Effector memory CD8-positive, alpha-beta T cell (primary cell): Measurements from ENCODE around the gene CLIC3.

Experiments used
- ATAC-seq: fragments of 150-1000 bp; cut with Tn5 transposase; replicated peaks from 2 replicates; pipeline ENCODE4 v1.10.0; 2021; ENCODE audit warnings: mild to moderate bottlenecking, moderate library complexity
- DNase-seq, 3 experiments: peaks; one replicate each; pipeline ENCODE4 v3.0.0; 2021
- H3K27ac Mint-ChIP-seq, 2 donors: one replicate each; pipeline ENCODE4 v1.8.0; 2022; ENCODE audit warnings: mild to moderate bottlenecking in 2 of 2, mixed read lengths in 2 of 2, moderate library complexity in 2 of 2
- H3K27me3 Mint-ChIP-seq, 2 donors: one replicate each; pipeline ENCODE4 v1.8.0; 2022; ENCODE audit warnings: mixed read lengths in 2 of 2
- H3K36me3 Mint-ChIP-seq: one replicate; pipeline ENCODE4 v1.8.0; 2022; ENCODE audit warnings: mild to moderate bottlenecking, moderate library complexity, mixed read lengths; ENCODE audit not compliant: insufficient read depth
- H3K4me1 Mint-ChIP-seq, 2 donors: one replicate each; pipeline ENCODE4 v1.8.0; 2022; ENCODE audit warnings: low read depth in 2 of 2, mixed read lengths in 2 of 2
- H3K4me3 Mint-ChIP-seq, 2 donors: one replicate each; pipeline ENCODE4 v1.8.0; 2022; ENCODE audit warnings: mild to moderate bottlenecking in 2 of 2, mixed read lengths in 2 of 2, moderate library complexity in 2 of 2
- H3K9me3 Mint-ChIP-seq, 2 donors: one replicate each; pipeline ENCODE4 v1.8.0; 2022; ENCODE audit warnings: mixed read lengths in 2 of 2

Gene CLIC3

DNA sequence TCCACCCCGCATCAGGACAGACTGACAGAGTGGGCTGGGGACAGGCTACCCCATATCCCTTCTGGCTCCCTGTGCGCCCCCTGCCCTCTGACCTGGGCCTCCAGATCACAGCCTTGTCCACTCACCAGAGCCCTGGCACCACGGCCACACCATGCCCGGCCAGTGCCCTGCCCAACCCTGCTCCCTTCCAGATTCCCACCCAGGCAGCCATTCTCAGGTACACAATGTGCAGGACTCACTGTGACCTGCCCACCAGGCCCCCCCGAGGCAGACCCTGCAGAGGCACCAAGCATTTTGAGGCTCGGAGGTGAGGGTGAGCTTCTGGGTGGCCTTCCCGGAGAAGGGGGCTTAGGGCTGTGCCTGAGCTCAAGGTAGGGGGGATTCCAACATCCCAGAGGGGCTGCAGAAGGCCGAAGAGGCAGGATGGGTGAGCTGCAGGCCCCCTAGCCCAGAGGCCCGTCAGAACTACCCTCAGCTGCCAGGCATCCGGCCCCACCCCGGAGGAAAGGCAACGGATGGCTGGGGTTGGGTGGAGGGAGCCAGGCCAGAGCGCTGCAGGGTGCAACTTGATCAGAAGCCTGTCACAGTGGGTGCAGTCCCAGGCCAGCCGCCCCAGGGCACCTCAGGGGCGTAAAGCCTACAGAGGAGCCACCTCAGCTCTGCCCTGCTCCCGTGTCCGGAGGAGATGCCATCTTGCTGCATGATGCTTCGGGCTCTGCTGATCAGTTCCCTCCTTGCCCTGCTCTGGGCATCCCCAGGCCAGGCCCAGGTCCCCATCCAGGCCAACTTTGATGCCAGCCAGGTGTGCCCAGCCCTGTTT is 13.9 kb downstream of the CLIC3 start, which contains the start of gene LCNL1:
LCNL1 (plus strand) TSS at position 762 of the 820 bp plus-strand sequence. CDS start 594 bp downstream, outside the sequence.
- no peak within 1 kb of the TSS for H3K4me3 Mint-ChIP-seq
- H3K27ac Mint-ChIP-seq = no peak within 1 kb of the TSS
- no peaks in the 10 kb centered on the region for H3K36me3 Mint-ChIP-seq
- peaks cover 6 to 9% of the 10 kb centered on the region in 2 donors for H3K4me1 Mint-ChIP-seq
- ATAC-seq (no peak), DNase-seq (no peak)
- H3K9me3 Mint-ChIP-seq = no peaks in the 10 kb centered on the region
- peaks cover 7 to 18% of the 10 kb centered on the region in 2 donors for H3K27me3 Mint-ChIP-seq

DNA sequence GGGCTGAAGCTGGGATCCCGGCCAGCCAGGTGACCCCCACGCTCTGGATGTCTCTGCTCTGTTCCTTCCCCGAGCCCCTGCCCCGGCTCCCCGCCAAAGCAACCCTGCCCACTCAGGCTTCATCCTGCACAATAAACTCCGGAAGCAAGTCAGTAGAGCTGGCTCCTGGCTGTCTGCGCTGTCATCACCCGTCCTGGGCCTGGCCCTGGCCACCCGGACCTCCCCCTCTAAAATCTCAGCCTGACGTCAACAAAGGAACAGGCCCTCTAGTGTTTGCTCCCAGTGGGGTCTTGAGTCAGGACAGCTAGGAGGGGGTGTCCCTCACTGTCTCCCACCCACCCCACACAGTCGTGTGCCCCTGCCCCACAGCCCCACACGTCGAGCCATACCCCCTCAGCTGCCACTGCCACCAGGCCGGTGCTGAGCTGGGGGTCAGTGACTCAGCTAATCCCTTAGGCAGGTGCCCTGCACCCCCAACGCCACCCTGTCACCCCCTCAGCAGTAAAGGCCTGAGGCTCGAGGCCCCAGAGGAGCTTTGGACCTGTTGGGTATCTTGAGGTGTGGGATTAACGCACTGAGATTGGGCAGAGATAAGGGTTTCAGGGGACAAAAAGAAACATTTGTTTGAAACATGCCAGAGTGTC is 14.7 kb downstream of the CLIC3 start:
- H3K9me3 Mint-ChIP-seq = no peaks in the 10 kb centered on the region
- peaks cover 7 to 15% of the 10 kb centered on the region in 2 donors for H3K27me3 Mint-ChIP-seq
- H3K4me1 Mint-ChIP-seq = peaks cover 6 to 10% of the 10 kb centered on the region in 2 donors
- ATAC-seq (no peak), DNase-seq (no peak)
- H3K27ac Mint-ChIP-seq = no peak overlapping the region
- H3K4me3 Mint-ChIP-seq = no peak overlapping the region
- H3K36me3 Mint-ChIP-seq = no peaks in the 10 kb centered on the region

DNA sequence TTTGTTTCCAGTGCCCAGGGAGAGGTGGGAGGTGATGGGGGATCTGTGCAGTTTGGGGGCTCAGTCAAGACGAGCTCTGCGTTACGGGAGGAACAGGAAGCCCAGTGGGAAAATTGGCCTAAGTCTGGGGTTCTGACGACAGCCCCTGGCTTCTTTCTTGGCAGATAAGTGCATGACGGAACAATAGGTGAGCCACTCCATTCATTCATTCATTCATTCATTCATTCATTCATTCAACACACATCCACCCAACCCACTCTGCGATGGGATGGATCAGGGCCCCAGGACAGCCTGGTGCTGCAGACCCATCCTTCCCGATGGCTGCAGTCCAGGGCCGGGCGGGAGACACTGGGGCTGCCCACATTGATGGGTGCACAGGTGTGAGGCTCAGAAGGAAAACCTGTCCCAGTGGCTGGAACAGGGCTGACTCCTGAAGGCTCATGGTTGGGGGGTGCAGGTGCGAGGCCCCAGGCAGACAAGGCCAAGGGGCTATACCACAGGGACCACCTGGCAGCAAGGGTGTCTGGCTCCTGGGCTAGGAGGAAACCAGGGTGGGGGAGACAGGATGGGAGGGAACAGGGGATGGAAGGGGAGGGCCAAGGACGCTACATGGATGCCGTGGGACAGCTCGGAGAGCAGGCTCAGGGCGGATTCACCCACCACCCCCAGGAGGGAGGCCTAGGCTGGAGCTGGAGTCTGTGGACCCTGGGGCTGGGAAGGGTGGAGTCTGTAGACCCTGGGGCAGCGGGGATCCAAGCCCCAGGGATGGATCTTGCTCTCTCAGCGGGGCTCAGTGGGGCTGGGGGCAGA is 15.5 kb downstream of the CLIC3 start:
- H3K9me3 Mint-ChIP-seq = no peaks in the 10 kb centered on the region
- peaks cover 6 to 15% of the 10 kb centered on the region in 2 donors for H3K4me1 Mint-ChIP-seq
- ATAC-seq (no peak), DNase-seq (no peak)
- H3K27ac Mint-ChIP-seq = peak overlapping the region; percentile 65 to 76
- no peaks in the 10 kb centered on the region for H3K36me3 Mint-ChIP-seq
- H3K4me3 Mint-ChIP-seq = no peak overlapping the region
- H3K27me3 Mint-ChIP-seq = peaks cover 7 to 15% of the 10 kb centered on the region in 2 donors

DNA sequence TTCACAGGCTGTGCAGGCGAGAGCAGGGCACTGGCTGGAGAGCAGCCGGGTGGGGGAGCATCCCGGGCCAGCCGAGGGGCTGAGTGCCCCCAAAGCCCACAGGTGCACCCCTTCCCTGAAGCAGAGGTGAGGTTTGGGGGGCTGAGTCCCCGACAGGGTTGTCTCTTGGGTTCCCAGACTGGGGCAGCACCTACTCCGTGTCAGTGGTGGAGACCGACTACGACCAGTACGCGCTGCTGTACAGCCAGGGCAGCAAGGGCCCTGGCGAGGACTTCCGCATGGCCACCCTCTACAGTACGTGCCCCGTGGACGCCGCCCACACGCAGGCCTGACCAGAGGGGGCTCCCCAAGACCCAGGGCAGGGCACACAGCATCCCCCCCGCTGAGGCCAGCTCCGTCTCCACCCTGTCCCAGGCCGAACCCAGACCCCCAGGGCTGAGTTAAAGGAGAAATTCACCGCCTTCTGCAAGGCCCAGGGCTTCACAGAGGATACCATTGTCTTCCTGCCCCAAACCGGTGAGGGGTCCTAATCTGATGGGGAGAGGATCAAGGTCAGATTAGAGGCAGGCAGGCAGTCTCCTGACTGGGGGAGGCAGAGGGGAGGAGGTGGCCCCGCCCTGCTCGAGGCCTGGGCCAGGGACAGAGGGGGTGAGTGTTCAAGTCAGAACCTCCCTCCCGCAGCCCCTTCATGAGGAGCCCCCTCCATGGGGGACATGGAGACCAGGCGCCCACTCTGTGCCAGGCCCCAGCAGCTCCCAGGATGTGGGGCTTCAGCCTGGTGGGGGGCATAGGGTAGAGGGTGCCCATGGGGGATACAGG is 16.4 kb downstream of the CLIC3 start:
- ATAC-seq (no peak), DNase-seq (no peak)
- Mint-ChIP-seq H3K27ac (no peak overlapping the region), H3K36me3 (no peaks in the 10 kb centered on the region), H3K4me1 (peaks cover 11 to 23% of the 10 kb centered on the region in 2 donors), H3K4me3 (no peak overlapping the region), H3K9me3 (no peaks in the 10 kb centered on the region), H3K27me3 (peaks cover 7 to 15% of the 10 kb centered on the region in 2 donors)

DNA sequence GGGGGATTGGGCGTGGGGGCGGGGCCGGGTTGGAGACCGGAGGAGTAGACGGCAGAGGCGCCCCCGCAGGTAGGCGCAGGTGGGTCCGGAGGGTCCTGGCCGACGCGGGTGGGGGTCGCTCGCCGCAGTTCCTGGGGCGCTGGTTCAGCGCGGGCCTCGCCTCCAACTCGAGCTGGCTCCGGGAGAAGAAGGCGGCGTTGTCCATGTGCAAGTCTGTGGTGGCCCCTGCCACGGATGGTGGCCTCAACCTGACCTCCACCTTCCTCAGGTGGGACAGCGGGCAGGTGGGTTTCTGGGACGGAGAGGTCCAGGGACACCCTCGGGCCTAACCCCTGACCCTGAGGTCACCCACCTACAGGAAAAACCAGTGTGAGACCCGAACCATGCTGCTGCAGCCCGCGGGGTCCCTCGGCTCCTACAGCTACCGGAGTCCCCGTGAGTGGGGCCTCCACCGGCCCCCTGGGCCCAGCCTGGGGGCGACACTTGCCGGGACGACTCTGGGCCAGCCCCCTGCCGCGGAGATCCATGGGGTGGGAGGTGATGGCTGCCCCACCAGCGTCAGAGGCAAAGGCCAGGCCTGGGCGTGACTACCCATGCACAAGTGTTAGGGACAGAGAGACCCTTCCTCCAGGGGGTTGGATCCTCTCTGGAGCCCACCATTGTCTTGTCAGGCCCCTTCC is 17.4 kb downstream of the CLIC3 start:
- DNase-seq (no peak), ATAC-seq (peak; percentile 1)
- no peaks in the 10 kb centered on the region for H3K36me3 Mint-ChIP-seq
- peaks cover 10 to 22% of the 10 kb centered on the region in 2 donors for H3K4me1 Mint-ChIP-seq
- H3K4me3 Mint-ChIP-seq = no peak overlapping the region
- no peak overlapping the region for H3K27ac Mint-ChIP-seq
- H3K27me3 Mint-ChIP-seq = peaks cover 5 to 8% of the 10 kb centered on the region in 2 donors
- H3K9me3 Mint-ChIP-seq = no peaks in the 10 kb centered on the region

DNA sequence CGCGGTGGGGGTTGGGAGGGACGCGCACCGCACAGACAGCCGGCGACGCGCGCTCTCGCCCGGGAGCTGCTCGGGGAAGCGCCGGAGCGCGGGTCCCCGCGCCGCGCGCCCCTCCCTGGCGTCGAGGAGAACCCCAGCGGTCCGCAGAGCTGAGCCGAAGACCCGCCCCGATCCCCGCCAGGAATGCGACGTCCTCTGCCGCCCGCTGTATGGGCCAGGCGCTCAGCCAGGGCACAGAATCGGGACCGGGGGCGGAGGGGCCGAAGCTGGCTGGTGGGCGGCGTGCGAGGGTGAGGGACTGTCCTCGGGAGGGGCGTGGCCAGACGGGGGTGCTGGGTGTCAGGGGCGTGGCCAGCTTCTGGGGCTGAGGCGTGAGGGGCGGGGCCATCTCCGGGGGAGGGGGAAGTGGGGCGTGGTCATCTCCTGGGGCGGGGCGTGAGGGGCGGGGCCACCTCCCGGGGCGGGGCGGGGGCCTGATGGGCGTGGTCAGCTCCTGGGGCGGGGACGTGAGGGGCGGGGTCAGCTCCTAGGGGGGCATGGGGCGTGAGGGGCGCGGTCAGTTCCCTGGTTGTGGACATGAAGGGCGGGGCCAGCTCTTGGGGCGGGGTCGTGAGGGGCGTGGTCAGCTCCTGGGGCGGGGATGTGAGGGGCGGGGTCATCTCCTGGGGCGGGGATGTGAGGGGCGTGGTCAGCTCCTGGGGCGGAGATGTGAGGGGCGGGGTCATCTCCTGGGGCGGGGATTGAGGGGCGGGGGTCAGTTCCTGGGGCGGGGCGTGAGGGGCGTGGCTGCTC is 18.1 kb downstream of the CLIC3 start:
- Mint-ChIP-seq H3K9me3 (no peaks in the 10 kb centered on the region), H3K4me3 (peak overlapping the region; percentile 45 to 83), H3K27ac (no peak overlapping the region), H3K4me1 (peaks cover 6 to 20% of the 10 kb centered on the region in 2 donors), H3K36me3 (no peaks in the 10 kb centered on the region), H3K27me3 (peaks cover 0 to under 1% of the 10 kb centered on the region in 2 donors)
- ATAC-seq = peak; percentile 56
- DNase-seq = peak; percentile 69 to 77 (median 73)

DNA sequence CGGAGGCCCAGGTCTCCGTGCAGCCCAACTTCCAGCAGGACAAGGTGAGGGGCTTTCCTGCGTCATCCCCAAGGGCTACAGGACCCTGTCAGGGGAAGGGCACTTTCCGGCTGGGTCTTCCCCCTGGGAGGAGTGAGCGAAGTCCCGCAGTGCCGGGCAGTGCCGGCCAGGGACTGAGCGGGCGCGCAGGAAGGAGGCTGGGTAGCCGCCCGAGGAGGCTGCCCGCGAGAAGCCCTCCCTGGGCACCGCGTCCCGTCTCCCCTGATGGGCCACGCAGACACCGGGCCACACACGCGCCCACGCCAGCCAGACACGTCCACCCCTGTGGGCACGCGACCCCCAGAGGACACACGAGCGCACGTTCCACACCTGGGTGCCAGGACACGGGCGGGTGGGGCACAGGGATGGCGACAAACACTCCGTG is 18.7 kb downstream of the CLIC3 start:
- Mint-ChIP-seq H3K36me3 (no peaks in the 10 kb centered on the region), H3K27ac (peak overlapping the region in 1 of 2 donors; percentile 53), H3K4me3 (peak overlapping the region; percentile 45 to 83), H3K4me1 (peaks cover 6 to 22% of the 10 kb centered on the region in 2 donors), H3K27me3 (no peaks in the 10 kb centered on the region), H3K9me3 (no peaks in the 10 kb centered on the region)
- peak; percentile 1 for ATAC-seq
- DNase-seq = no peak

DNA sequence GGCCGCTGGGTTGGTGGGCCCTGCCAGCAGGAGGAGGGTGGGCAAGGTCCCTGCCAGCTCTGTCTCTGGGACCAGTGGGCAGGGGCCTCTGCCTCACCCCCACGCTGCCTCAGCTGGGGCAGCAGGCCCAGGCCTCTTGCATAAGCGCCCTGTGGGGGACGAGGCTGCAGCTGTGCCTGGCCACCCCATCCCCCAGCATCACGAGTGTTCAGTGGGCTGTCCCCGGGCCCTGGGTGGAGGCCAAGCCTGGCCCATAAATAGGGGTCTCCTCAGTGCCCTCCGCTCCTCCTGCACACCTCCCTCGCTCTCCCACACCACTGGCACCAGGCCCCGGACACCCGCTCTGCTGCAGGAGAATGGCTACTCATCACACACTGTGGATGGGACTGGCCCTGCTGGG is 19.1 kb downstream of the CLIC3 start, which contains the start of gene PTGDS:
PTGDS (plus strand) TSS at position 282 of the 400 bp plus-strand sequence; CDS start at position 357, 75 bp downstream.
- H3K27me3 Mint-ChIP-seq = no peaks in the 10 kb centered on the region
- no peaks in the 10 kb centered on the region for H3K9me3 Mint-ChIP-seq
- peak within 1 kb of the TSS; percentile 62 to 87 for H3K27ac Mint-ChIP-seq
- peaks cover 6 to 22% of the 10 kb centered on the region in 2 donors for H3K4me1 Mint-ChIP-seq
- DNase-seq = no peak
- H3K4me3 Mint-ChIP-seq = peak within 1 kb of the TSS; percentile 63 to 83
- H3K36me3 Mint-ChIP-seq = no peaks in the 10 kb centered on the region
- ATAC-seq = no peak

DNA sequence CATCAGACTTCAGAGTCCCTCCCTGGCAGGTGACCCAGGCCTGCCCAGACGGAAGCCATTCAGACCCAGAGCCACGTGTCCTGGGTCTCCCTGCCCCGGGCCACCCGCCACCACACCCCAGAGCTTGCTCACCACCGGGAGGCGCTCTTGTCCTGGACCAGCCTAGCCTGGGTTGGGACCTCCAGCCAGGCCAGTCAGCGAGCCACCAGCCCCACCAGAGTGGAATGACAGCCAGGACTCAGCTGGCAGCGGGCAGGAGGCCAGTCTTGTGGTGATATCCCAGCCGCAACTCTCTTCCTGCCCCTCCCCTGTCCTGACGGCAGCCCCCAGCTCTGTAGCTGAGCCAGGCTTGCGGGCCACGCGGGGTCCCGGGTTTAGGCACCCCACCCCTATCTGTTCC is 20.7 kb downstream of the CLIC3 start:
- ATAC-seq = peak; percentile 39
- Mint-ChIP-seq H3K36me3 (no peaks in the 10 kb centered on the region), H3K4me3 (peak overlapping the region; percentile 63 to 83), H3K4me1 (peaks cover 6 to 22% of the 10 kb centered on the region in 2 donors), H3K9me3 (no peaks in the 10 kb centered on the region), H3K27ac (peak overlapping the region; percentile 62 to 87), H3K27me3 (no peaks in the 10 kb centered on the region)
- peak in 2 of 3 experiments; percentile 56 to 57 for DNase-seq

DNA sequence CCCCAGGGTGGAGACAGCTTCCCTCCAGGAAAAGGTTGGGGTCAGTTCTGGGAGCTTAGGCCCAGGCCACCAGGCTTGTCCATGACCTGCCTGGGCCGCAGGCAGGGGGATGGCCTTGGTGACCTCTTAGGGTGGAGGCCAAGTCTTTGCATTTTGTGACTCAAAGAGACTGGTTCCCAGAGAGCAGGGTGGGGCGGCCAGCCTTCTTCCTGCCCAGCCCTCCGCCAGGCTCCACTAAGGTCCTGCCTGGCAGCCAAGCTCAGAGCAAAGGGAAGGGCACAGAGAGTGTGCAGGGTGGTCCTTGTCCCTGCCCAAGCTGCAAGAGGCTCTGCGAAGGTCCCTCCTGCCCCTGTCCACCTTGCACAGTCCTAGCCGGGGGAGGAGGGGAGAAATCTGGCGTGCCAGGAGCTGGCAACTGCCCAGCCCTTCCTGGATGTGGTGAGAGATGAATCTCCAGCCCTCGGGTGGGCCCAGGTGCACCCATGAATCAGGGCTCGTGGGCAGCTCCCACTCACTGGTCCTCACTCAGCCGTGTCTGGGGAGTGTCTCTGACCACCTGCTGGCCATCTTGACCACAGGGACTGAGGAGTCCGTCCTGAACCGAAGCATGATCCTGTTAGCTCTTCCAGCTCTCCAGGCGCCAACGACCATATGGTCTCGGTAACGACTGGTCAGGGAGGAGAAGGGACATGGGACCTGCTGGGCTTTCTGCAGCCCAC is 21.4 kb downstream of the CLIC3 start:
- DNase-seq (no peak), ATAC-seq (peak; percentile 22)
- H3K4me1 Mint-ChIP-seq = peaks cover 6 to 22% of the 10 kb centered on the region in 2 donors
- H3K27ac Mint-ChIP-seq = peak overlapping the region; percentile 62 to 87
- no peaks in the 10 kb centered on the region for H3K36me3 Mint-ChIP-seq
- H3K4me3 Mint-ChIP-seq = peak overlapping the region; percentile 63 to 83
- H3K9me3 Mint-ChIP-seq = no peaks in the 10 kb centered on the region
- no peaks in the 10 kb centered on the region for H3K27me3 Mint-ChIP-seq
